IMR-90 (cell line): ENCODE results near the gene EXOC3L2.

ENCODE experiments used
- NFE2L2 ChIP-seq: fragments of 150-350 bp; IDR thresholded peaks from 2 replicates; pipeline ENCODE4 v1.6.1; 2016; ENCODE audit warnings: low read depth, mild to moderate bottlenecking, low read length
- RFX5 ChIP-seq: IDR thresholded peaks from 2 replicates; pipeline ENCODE4 v1.8.0; 2012; ENCODE audit warnings: low read depth, mild to moderate bottlenecking, low read length, moderate library complexity
- TF ChIP-seq, protein P1 (sequence below): conservative IDR thresholded peaks from 2 replicates; pipeline ENCODE4 v1.5.1; 2012; ENCODE audit warnings: mild to moderate bottlenecking, low read depth, low read length, improper control_type of control experiment
- TF ChIP-seq, protein P2 (sequence below): fragments of 150-350 bp; IDR thresholded peaks from 2 replicates; pipeline ENCODE4 v1.6.1; 2017; ENCODE audit warnings: mild to moderate bottlenecking, antibody characterized with exemption, low read length, low read depth

GRCh38 chr19:45182758-45183157 is 62.4 kb downstream of the EXOC3L2 start:
- TF ChIP-seq RFX5 (no peak), NFE2L2 (no peak)
- TF ChIP-seq, protein P1, sequence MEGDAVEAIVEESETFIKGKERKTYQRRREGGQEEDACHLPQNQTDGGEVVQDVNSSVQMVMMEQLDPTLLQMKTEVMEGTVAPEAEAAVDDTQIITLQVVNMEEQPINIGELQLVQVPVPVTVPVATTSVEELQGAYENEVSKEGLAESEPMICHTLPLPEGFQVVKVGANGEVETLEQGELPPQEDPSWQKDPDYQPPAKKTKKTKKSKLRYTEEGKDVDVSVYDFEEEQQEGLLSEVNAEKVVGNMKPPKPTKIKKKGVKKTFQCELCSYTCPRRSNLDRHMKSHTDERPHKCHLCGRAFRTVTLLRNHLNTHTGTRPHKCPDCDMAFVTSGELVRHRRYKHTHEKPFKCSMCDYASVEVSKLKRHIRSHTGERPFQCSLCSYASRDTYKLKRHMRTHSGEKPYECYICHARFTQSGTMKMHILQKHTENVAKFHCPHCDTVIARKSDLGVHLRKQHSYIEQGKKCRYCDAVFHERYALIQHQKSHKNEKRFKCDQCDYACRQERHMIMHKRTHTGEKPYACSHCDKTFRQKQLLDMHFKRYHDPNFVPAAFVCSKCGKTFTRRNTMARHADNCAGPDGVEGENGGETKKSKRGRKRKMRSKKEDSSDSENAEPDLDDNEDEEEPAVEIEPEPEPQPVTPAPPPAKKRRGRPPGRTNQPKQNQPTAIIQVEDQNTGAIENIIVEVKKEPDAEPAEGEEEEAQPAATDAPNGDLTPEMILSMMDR: no peak
- TF ChIP-seq, protein P2, sequence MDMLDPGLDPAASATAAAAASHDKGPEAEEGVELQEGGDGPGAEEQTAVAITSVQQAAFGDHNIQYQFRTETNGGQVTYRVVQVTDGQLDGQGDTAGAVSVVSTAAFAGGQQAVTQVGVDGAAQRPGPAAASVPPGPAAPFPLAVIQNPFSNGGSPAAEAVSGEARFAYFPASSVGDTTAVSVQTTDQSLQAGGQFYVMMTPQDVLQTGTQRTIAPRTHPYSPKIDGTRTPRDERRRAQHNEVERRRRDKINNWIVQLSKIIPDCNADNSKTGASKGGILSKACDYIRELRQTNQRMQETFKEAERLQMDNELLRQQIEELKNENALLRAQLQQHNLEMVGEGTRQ: no peak
